ENCODE data around the gene AOPEP.
A peak's percentile ranks its signal among the peaks of the same experiment; 100 is the strongest.

Gene AOPEP

DNA sequence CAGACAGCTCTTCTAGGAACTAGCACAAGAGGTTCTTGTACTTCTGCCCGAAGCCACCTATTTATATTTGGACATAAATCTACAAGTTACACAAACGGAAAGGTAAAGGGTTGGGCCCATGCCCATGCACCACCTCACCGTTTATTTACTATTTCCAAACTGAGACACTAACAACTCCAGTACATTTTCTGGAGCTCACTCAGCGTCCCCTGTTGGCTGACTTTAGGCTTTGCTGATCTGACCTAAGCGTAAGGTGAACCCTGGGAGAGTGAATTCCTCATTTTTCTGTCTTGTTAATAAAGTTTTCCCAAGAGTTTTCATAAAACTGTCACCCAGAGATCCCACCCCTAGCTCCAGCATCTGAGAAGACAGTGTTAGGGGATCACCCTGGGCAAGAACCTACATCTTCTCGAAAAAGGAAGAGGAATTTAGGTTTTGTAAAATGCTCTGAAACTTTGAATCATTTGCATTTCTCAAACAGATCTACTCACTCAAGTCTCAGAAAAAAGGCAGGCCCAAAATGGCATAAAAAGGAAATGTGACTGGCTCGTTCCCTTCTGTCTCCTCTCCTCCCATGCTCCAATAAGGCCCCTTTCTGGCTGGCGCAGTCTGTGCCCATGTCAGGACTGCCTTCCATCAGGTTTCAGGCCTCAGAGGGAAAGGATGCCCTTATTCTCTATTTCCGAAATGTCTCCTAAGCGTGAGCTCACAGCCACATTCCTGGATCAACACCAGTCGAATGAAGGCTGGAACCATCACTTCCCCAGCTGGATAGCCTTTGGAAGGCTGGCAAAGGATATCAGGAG lies 389.7 kb downstream of the AOPEP start:
- no peak for DNase-seq (ENCODE audit: low spot score)

DNA sequence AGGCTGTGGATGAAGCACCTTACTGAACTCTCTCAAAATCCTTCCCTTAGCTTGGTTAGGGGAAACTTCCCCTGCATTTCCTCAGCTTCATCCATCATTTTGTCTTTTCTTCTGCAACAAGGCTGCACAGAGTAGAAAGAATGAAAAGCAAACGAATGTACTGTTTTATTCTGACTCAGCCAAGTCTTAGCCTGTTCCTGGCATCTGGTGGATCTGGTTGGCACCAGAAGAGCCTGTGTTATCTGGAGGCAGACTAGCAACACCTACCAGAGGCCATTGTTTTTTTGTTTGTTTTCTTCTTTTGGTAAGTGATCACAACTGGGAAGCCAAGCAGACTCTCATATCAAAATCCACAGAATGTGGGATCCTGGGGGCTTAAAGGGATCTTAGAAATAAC lies 390.3 kb downstream of the AOPEP start:
- no peak for DNase-seq (ENCODE audit: low spot score)

DNA sequence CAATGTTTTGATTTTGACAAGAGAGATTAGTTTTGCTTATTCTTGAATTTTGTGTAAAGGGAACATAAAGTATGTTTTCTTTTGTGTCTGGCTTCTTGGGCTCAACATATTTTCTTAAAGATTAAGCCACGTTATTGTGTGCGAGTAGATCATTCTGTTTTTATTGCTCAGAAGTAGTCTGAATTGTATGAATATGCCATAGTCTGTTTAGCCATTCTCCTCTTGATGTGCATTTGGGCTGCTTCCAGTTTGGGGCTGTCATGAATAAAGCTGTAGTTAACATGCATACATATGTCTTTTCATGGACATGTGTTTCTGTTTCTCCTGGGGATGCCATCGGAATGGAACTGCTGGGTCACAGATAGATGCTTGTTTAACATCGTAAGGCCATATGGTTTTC lies 392.1 kb downstream of the AOPEP start:
- DNase-seq (ENCODE audit: low spot score), result no peak

DNA sequence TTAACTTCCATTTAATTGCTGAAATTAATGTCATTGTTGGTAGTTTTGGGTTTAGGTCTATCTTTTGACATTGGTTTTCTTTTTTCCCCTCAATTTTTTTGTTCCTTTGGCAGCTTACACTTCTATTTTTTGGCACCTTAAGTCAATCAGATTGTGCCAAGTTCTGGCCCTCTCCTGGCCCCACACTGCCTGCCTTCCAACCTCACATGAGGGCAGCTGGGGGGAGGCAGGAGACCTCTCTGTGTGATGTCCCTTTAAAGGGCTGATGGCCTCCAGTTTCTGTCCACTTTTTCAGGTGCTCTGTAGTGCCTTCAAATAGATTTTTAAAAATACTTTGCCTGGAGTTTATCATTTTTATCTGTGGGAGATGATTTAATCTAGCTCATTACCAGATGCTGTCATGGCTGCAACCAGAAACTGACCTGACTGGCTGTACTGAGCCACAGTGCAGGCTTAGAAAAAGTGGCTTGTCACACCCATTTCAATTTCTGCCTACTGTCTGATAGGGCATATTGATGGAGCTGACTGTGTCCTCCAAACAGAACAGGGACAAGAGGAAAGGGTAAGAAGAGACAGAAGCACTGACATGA lies 394.4 kb downstream of the AOPEP start:
- DNase-seq (ENCODE audit: low spot score), result no peak

DNA sequence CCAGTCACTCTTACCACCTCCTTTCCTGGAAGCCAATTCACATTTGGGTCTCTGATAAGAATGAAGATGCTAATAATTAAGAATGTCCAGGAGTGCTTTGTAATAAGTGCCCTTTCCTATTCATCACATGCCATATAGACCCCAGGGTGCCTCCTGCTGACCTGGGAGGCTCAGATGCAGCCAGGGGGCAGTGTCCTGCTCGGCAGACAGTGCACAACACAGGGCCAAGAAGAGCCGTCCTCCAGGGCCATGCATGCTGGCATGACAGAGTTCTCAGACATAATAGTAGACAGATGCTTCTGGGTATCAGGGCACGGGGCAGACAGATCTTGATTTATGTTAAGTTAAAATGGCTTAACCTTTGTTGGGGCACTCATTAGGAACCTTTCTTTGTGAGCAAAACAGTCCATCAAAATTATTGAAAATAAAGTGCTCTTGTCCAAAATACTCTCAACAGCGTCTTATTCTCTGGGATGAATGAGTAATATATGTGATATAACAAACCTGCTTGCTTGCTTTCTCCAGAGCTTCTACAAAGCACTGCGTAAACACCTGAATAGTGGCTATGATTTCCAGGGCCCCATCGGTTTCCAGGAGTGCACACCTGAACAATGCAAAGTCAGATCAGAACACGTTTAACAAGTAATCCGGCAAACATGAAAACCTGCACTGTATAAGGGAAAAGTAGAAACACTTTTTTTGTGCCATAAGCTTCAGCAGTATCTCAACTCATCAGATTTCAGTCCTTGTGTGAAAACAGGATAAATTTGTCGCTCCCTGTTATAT lies 398.3 kb downstream of the AOPEP start:
- DNase-seq (ENCODE audit: low spot score), result no peak

DNA sequence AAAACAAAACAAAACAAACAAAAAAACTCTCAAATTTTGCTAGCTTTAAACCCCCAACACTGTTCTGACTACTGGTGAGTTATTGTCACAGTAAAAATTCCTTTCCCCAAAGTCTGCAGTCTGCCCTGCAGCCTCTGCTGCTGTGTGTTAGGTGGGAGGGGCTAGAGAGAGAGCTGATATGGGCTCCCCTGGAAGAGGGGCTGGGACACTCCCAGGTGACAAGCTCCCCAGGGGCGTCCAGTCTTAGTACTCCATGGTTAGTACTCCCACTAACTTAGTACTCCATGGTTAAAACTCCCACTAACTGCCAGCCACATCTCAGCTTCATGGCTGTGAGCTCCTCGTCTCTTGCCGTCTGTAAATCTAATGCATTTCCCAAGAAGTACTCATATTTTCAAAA lies 399.2 kb downstream of the AOPEP start:
- no peak for DNase-seq (ENCODE audit: low spot score)

DNA sequence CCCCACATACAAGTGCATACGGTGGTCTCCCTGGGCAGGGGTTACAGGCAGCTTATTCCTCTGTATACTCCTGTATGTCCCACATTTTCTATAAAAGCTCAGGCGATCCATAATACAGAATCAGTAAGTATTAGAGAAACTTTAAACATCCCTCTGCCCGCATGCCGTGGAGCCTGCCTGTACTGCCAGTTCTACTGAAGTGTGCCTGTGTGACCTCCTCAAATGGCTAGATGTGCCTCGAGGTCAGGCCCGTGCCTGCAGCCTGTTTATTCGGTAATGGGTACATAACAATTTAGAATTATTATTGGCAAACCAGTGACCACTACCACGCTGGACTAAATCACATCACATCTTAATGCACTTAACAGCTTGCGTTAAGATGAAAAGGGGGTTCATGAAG lies 400.2 kb downstream of the AOPEP start:
- DNase-seq (ENCODE audit: low spot score), result no peak

DNA sequence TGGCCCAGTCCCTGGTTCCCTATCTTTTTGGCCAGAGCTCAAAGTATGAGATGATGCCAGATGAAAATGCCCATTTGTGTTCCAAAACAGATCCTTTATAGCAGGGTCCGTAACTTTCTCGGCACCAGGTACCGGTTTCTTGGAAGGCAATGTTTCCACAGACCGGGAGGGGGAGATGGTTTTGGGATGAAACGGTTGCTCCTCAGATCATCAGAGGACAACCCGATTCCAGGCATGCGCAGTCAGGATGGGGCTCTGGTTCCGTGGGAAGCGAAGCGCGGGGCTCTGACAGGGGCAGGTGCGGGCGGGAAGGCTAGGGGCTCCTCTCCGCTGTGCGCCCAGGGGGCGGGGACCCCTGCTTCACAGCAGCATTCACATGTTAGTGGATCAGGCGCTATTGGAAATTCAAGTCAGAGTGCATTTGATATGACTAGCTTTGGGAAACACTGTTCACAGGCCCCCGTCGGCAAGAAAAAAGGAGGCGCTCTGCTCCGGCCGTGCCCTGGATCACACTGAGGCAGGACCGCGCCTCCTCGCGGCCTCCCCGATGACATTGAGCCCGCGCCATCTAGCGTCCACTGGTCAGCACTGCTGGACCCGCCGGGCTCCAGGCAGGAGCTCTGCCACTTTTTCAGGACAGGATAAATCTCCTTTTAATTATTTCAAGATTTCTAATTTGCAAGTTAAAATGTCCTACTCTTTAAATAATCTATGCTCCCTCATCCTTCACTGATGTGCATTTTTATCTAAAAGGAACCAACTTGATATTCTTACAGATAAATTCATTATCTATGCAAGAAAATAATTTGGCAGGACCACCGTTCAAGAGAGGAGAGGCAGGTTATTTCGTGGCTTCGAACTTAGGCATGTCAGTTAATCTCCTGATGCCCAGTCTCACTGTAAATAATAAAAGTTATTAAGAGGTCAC lies 401.0 kb downstream of the AOPEP start:
- DNase-seq (ENCODE audit: low spot score), result peak; percentile 90

DNA sequence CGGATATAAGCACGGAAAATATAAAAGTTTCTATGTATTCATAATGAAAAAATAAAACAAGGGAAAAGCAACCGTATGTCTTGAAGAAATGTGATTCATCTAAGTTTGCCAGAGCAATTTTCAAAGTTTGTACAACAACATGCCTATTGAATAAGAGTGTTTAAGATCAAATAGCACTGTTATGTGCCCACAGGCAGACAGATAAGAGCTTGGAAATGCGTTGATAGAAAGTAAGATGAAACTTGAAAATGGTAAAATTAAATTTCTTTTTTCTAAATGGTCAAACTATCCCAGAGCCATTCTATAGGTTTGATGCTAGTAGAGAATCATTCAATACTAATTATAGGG lies 401.7 kb downstream of the AOPEP start:
- DNase-seq (ENCODE audit: low spot score), result no peak

DNA sequence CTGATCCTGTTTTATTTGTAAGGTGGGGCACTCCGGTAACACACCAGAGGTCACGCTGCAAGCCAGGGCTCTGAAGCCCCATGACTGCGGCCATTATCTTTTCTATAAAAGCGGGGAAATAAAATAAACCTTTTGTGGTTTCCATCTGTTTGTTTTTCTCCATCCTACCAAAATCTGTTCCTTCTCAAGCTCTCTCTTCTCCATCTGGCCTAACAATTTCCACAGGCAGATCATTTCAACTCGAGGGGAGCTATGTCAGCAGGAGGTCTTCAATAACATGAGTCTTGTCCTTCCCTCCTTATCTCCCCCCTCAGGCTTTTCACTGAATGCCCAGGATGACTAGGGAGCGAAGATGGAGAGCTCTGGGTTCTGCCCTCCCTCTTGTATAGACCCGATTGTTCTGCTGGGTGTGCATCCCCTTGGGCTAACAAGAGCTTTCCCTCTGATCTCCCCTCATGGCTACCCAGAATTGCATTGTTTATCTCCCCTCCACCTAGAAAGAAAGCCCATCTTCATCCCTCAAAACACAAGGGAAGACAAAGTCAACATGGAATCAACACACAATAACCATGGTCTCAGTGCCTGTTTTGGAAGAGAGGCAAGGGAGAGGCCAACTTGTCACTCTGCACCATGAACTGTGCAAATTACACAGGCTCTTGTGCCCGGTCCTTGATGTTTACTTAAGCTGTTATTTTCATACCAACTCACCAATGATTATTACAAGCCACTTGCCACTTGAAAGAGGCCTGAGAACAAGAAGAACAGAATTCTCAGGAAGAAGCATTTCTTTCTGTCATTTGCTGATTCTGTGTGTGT lies 403.2 kb downstream of the AOPEP start:
- no peak for DNase-seq (ENCODE audit: low spot score)

DNA sequence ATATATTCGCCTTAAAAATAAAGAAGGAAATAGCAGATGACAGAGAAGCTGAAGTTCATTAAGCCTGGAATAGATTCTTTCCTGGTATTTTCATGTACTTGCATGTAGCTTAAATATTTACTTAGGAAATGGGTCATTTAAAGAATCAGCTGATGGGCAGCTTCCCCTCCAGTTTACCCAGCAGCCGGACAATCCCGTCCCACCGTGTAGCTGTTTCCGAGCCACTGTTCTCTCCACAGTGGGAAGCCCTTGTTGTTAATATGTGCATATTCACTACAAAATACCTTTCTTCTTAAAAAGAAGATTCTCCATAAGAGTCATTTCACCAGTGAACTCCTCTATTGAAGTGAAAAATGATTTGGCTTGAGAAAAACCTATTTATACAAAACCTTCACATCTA lies 404.0 kb downstream of the AOPEP start:
- DNase-seq (ENCODE audit: low spot score), result no peak

DNA sequence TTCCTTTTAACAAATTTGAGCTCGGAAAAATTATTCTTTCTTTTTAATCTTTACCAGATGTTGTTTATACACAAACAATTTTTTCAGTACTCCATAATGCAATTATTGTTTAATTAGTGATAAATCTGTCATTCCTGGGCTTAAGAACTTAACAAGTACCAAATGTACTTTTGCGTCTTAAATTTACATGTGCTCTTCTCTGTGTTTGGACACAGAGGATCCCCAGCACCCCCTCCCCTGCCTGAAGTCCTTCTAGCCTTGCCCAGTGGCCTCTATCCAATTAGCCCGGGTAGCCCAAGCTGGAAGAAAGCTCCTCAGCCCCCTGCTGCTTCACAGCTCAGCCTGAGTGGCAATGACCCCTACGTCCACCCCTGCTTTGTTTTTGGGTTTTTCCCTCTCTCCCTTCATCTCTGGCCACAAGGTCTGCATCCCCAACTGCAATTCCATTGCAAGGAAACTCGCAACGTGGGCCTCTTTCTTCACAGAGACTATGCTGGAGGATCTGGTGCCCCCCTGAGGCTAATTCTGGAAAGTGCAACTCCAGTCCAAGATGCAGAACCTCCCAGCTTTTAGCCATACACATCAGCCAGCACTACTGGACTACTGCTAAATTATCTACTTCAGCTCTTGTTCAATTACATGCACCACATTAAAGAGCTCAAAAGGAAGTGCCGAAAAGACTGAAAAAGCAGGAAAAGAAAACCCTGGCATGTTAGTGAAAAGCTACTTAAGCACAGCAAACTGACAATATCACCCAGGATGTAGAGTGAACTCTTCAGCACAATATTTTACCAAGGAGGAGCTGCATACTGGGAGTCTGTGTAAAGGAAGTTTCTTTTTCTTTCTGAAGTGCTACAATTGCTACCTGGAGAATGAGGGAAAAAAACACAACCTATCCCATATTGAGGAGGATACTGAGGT lies 404.8 kb downstream of the AOPEP start:
- peak; percentile 74 for DNase-seq (ENCODE audit: low spot score)

DNA sequence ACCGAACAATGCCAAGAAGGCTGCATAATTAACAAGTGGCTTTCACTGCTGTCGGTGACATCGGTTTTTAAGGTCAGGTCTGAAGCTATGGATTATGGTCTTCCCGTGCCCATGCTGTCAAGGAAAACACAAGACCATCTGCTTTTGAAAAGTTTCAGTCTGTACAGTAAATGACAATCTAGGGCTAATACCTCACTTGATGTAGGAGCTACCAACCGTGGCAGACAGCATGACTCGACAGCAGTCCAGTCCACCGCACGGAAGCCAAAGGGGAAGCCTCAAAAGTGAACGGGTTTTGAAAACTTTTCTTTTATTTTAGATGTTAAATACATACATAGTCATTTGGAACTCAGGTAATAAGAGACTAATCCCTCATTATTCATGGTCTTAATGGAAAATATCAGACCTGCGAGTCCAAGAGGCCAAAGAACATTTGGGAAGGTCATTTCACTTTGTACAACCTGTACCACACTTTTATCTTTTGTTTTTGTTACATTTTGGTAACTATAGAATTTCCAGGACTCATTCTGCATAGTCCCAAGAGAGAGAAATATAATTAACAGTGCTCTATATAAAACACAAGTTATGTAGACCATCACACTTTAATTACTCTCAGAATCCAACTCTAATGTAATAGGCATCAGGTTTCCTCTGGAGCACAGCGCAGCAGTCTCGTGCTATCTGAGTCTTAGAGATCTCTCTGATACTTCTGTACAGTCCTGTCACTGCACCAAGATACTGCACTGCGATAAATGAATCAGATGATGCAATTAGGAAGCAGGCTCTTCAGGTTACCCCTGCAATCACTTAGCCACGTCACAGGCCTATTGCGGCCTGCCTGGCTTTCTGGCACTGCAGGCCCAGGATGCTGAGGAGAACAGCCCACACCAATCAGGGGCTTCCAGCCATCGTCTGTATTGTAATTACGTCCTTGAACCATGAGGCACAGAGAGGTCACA lies 406.1 kb downstream of the AOPEP start:
- no peak for DNase-seq (ENCODE audit: low spot score)

DNA sequence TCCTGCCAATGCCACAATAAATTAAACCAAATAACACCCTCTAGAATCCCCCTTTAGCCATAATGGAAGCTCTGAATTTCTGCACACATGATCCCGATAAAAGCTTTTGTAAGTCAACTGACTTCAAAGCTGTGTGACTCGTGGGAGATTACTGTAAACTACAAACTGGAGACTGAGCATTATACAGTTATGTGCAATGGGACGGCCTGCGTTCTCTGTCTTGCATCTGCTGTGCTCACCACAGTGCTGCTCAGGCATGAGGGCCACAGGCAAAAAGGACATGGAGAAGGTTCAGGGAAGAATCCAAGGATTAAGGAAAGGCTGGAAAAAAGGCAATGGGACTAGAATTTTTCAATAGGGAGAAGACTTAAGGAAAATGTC lies 406.8 kb downstream of the AOPEP start:
- DNase-seq (ENCODE audit: low spot score), result no peak

DNA sequence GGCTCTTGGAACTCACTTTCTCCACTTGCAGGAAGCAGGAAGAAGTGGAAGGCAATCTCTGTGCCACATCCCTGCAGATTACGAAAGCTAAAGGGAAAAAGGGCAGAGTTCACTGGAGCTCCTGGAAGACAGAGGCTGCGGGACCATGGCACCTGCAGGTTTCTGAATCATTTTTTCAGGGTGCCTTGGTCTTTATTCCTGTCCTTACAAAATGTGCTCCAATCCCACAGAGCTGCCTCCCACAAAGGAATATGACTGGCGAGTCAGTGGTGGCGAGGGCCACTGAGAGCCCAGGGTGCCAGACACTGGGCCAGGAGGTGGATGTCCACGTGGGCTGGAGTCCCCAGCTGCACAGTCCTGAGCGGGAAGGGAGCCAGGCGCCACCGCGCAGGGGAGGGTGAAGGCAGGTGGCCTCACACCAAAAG lies 408.0 kb downstream of the AOPEP start:
- no peak for DNase-seq (ENCODE audit: low spot score)

DNA sequence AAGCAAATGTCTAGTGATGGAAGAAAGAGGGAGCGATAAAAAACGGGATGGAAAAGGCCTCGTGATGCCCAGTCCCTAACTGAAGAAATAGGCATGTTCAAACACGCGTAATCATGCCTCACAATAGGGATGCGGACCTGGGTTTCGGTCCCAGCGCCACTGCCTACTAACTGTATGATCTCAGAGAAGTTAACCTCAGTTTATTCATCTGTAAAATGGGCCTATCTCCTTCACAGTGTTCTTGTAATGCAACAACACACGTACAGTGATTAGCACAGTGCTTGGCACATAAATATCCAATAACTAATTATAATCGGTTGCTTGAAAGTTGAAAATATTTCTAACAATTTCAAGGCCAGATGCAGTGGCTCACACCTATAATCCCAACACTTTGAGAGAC lies 409.3 kb downstream of the AOPEP start:
- DNase-seq (ENCODE audit: low spot score), result no peak
